GM12873 (cell line): Measurements from ENCODE around the gene TF.

Source experiments
- CTCF ChIP-seq: IDR thresholded peaks from 2 replicates; pipeline ENCODE4 v1.5.1; 2012; ENCODE audit warnings: low read depth, mild to moderate bottlenecking, moderate library complexity, low read length, control low read depth; ENCODE audit not compliant: insufficient read depth; ENCODE audit errors: missing control alignments

TF gene

GRCh38 chr3:133829310-133829707 is 83.1 kb downstream of the TF start:
- TF ChIP-seq CTCF, result no peak

- no peak for TF ChIP-seq CTCF
Measured at GRCh38 chr3:133830071-133830470, 83.9 kb downstream of the TF start.

GRCh38 chr3:133831966-133832801 is 86.0 kb downstream of the TF start:
- peak; percentile 37 for TF ChIP-seq CTCF

GRCh38 chr3:133832802-133833144 is 86.6 kb downstream of the TF start:
- TF ChIP-seq CTCF, result no peak

GRCh38 chr3:133833267-133833666 is 87.1 kb downstream of the TF start:
- no peak for TF ChIP-seq CTCF

- TF ChIP-seq CTCF, result no peak
Measured at GRCh38 chr3:133833880-133834620, 87.9 kb downstream of the TF start.

GRCh38 chr3:133834621-133835417 is 88.6 kb downstream of the TF start:
- TF ChIP-seq CTCF, result no peak
